NT2/D1 (cell line): ENCODE data around the gene OGG1.

Source experiments
- YY1 ChIP-seq: IDR thresholded peaks from 2 replicates; pipeline ENCODE4 v1.6.1; 2011; ENCODE audit not compliant: insufficient read length, insufficient read depth
- ZNF274 ChIP-seq: IDR thresholded peaks from 2 replicates; pipeline ENCODE4 v1.6.1; 2011; ENCODE audit warnings: mild to moderate bottlenecking, low read depth, low read length

DNA sequence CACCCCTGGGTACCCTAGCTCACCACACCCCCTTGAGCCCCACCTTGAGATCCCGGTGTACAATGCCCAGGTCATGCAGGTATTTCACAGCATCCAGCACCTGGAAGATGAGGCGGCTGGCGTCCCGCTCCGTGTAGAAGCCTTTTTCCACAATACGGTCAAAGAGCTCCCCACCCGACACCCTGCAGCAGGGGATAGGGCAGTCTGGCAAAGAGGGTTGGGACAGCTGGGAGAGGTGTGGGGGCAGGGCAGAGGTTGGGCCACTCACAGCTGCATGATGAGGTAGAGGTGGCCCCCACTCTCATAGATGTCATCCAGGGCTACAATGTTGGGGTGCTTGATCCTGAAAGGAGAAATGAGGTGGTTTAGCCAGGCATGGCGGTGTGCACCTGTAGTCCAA, 13.1 kb downstream of the OGG1 start:
- TF ChIP-seq ZNF274 (no peak), YY1 (no peak)
